Skeletal muscle satellite cell (primary cell): ENCODE data around the gene RXFP4. TPM values are rescaled to one million over a fixed set of nuclear protein-coding genes. Genes with fewer than 3 reads are reported as not detected.
A peak's percentile ranks its signal among the peaks of the same experiment; 100 is the strongest.
"Not testable (repeated sequence)": the region's sequence is repeated elsewhere in the genome, so short reads cannot be mapped to it uniquely, and the experiment has no call there.

ENCODE experiments used
- H3K27me3 ChIP-seq: 2 replicates; pipeline ENCODE4 v1.7.0; 2013; ENCODE audit warnings: low read length; ENCODE audit not compliant: control insufficient read depth, insufficient read depth
- H3K36me3 ChIP-seq: 2 replicates; pipeline ENCODE4 v1.7.0; 2013; ENCODE audit warnings: mild to moderate bottlenecking, control low read depth, low read length; ENCODE audit not compliant: insufficient read depth
- H3K4me1 ChIP-seq: 2 replicates; pipeline ENCODE4 v1.7.0; 2013; ENCODE audit warnings: low read length; ENCODE audit not compliant: control insufficient read depth, insufficient read depth
- H3K4me2 ChIP-seq: 2 replicates; pipeline ENCODE4 v1.7.0; 2013; ENCODE audit warnings: mild to moderate bottlenecking, low read length
- H3K4me3 ChIP-seq: 2 replicates; pipeline ENCODE4 v1.7.0; 2013; ENCODE audit warnings: low read length
- H3K9ac ChIP-seq: 2 replicates; pipeline ENCODE4 v1.7.0; 2013; ENCODE audit warnings: mild to moderate bottlenecking, low read depth, low read length, moderate library complexity
- H3K9me3 ChIP-seq: replicated peaks from 2 replicates; pipeline ENCODE4 v1.7.0; 2013; ENCODE audit warnings: mild to moderate bottlenecking, control low read depth, low read length
- total RNA-seq: library from RNA; depleted of rRNA; stranded (reverse); fragments of >200 nt; gene quantifications from 2 replicates; pipeline ENCODE4 v1.2.3, GENCODE V29; 2012; rRNA removed

Gene RXFP4, protein sequence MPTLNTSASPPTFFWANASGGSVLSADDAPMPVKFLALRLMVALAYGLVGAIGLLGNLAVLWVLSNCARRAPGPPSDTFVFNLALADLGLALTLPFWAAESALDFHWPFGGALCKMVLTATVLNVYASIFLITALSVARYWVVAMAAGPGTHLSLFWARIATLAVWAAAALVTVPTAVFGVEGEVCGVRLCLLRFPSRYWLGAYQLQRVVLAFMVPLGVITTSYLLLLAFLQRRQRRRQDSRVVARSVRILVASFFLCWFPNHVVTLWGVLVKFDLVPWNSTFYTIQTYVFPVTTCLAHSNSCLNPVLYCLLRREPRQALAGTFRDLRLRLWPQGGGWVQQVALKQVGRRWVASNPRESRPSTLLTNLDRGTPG
- total RNA-seq: 0.44 TPM in 1 of 2 replicates, not detected in the other

DNA sequence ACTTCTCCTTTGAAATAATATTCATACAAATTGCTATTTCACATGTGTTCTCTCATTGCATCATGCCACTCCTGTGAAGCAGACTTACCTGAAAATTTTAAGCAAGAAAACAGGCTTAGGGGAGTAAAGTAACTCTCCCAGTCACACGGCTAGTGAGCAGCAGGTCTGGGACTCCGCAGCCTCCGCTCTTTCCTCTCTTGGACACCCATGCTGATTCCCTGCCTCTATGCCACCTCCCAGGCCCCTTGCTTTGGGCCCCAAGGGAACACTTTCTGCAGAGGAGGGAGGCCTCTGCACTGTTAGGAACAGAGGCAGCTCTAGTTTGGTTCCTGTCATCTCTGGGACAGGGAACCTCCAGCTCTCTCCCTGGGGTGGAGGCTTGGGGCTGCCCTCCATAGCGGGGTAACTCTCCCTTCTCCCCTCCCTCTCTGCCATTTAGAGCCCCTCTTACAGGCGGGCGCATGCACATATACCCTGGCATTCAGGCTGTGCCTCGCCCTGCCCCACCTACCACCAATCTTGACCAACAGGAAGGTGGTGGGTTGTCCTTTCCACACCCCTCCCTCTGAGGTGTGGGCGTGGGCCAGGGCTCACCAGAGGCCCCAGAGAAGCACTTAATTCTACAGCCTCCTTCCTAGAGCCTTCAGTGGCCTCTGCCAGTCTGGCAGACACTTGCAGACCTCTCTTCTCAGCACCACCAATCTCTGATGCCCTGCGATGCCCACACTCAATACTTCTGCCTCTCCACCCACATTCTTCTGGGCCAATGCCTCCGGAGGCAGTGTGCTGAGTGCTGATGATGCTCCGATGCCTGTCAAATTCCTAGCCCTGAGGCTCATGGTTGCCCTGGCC lies at the start of gene RXFP4:
Gene RXFP4 (plus strand): TSS at position 646 of the 852 bp plus-strand sequence. CDS start 72 bp downstream, at position 718.
- Histone ChIP-seq H3K4me2 (peak within 1 kb of the TSS; percentile 19), H3K27me3 (no peaks in the 10 kb centered on the region), H3K4me1 (peaks cover 23% of the 10 kb centered on the region), H3K9me3 (no peaks in the 10 kb centered on the region), H3K9ac (no peak within 1 kb of the TSS), H3K36me3 (peaks cover 8% of the 10 kb centered on the region), H3K4me3 (no peak within 1 kb of the TSS)

DNA sequence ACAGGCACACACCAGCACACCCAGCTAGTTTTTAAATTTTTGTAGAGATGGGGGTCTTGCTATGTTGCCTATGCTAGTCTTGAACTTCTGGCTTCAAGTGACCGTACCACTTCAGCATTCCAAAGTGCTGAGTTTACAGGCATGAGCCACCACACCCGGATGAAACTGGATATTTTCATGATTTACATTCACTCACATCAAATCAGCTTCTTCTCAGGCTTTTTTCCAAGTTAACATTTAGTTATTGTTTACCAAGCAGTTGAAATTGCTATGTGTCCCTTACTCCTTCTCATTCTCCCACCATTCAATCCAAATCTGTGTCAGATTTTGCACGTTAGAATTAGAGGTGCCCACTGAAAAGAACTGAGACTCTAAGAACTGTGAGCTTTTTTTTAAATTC lies 48.6 kb upstream of the RXFP4 start:
- Histone ChIP-seq H3K4me3 (peak overlapping the region; percentile 56), H3K9ac (peak overlapping the region; percentile 84), H3K36me3 (peaks cover 13% of the 10 kb centered on the region), H3K4me2 (peak overlapping the region; percentile 80), H3K9me3 (no peaks in the 10 kb centered on the region), H3K27me3 (no peaks in the 10 kb centered on the region), H3K4me1 (peaks cover 43% of the 10 kb centered on the region)

DNA sequence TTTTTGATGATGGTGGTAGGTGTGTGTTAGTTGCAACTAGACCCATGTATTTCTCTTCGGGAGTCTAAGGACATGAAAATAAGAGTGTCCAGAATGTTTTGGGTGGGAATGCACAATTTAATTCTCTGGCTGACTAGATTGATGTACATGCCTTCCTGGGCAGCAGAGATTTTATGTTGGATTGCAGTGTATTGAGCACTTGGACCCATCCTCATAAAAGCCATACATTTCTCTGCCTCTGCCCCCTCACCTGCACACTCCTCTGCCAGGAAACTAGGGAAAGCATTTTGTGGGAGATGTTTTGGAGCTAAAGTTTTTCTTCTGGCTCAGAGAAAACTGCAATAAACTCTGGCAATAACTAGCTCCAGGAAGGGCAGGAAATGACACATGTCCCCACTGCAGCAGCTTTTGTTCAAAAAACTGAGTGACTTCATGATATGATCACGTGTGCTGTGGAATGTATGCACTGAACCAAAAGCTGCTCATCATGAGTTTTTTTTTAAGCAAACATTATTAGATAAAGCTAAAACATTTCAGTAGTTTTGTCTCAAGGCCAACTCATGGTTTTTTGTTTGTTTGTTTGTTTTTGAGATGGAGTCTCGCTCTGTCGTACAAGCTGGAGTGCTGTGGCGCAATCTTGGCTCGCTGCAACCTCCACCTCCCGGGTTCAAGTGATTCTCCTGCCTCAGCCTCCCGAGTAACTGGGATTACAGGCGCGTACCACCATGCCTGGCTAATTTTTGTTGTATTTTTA lies 47.9 kb upstream of the RXFP4 start:
- H3K36me3 ChIP-seq: peaks cover 19% of the 10 kb centered on the region
- H3K4me1 ChIP-seq: peaks cover 36% of the 10 kb centered on the region
- no peaks in the 10 kb centered on the region for H3K9me3 ChIP-seq
- H3K4me2 ChIP-seq: peak overlapping the region; percentile 80
- H3K27me3 ChIP-seq: no peaks in the 10 kb centered on the region
- H3K9ac ChIP-seq: peak overlapping the region; percentile 84
- peak overlapping the region; percentile 56 for H3K4me3 ChIP-seq

DNA sequence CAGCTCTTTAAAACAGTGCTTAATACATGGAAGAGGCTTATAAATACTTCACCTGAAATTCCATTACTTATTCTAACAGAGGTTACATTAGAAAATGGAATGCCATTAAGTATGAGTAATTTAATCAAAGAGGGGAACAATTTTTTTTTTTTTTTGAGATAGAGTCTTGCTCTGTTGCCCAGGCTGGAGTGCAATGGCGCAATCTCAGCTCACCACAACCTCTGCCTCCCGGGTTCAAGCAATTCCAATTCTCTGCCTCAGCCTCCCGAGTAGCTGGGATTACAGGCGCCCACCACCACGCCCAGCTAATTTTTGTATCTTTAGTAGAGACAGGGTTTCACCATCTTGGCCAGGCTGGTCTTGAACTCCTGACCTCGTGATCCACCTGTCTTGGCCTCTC lies 45.8 kb upstream of the RXFP4 start:
- Histone ChIP-seq H3K4me1 (peaks cover 20% of the 10 kb centered on the region), H3K36me3 (peaks cover 39% of the 10 kb centered on the region)
- H3K4me2 ChIP-seq, H3K9me3 ChIP-seq, H3K4me3 ChIP-seq, H3K9ac ChIP-seq, H3K27me3 ChIP-seq: not testable (repeated sequence)

DNA sequence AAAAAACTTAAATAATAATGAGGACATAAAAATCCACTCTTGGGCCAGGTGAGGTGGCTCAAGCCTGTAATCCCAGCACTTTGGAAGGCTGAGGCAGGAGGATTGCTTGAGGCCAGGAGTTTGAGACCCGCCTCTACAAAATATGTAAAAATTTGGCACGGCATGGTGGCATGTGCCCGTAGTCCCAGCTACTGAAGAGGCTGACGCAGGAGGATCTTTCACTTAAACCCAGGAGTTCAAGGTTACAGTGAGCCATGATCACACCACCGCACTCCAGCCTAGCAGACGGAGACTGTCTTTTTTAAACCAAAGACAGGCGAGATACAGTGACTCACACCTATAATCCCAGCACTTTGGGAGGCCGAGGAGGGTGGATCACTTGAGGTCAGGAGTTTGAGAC lies 45.0 kb upstream of the RXFP4 start:
- not testable (repeated sequence) for H3K4me2 ChIP-seq, H3K9me3 ChIP-seq, H3K27me3 ChIP-seq, H3K9ac ChIP-seq, H3K4me3 ChIP-seq
- Histone ChIP-seq H3K4me1 (peaks cover 20% of the 10 kb centered on the region), H3K36me3 (peaks cover 48% of the 10 kb centered on the region)

DNA sequence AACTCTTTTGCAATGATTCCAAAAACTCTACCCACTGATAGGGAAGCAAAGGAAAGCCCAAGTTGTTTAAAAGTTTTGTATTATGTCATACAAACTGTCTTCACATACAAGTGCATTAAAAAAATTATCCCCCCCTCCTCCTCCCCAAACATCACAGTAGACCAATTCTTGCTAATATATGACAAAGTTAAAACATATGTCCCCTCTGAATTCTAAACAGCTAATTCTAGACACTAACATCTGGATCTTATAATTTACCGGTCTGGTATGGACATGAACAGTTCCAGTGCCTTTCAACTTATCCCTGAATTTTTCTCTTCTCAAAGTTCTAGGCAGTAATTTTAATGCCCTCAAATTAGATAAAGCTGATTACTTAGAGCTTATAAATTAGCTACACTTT lies 43.7 kb upstream of the RXFP4 start:
- Histone ChIP-seq H3K36me3 (peaks cover 51% of the 10 kb centered on the region), H3K9ac (no peak overlapping the region), H3K27me3 (no peaks in the 10 kb centered on the region), H3K4me3 (no peak overlapping the region), H3K9me3 (no peaks in the 10 kb centered on the region), H3K4me1 (peaks cover 15% of the 10 kb centered on the region), H3K4me2 (no peak overlapping the region)

DNA sequence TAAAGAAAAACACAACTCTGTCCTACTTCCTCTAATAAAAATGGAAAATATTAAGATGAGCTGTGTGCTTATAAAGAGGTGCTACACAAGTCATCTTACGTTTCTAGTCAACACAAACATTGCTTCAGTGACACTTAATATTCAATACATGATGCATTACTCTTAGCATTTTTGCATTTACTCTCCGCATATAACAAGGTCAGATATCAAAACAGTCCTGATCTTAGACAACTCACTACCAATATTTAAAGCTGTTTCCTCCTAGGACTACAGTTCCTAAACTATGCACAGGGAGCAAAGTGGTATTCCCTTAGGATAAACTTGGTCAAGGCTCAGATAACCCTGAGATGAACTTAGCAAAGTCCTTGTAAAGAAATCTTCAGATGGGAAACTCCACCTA lies 42.5 kb upstream of the RXFP4 start:
- Histone ChIP-seq H3K27me3 (no peaks in the 10 kb centered on the region), H3K4me1 (peaks cover 4% of the 10 kb centered on the region), H3K9ac (no peak overlapping the region), H3K4me2 (no peak overlapping the region), H3K36me3 (peaks cover 56% of the 10 kb centered on the region), H3K9me3 (no peaks in the 10 kb centered on the region), H3K4me3 (no peak overlapping the region)

DNA sequence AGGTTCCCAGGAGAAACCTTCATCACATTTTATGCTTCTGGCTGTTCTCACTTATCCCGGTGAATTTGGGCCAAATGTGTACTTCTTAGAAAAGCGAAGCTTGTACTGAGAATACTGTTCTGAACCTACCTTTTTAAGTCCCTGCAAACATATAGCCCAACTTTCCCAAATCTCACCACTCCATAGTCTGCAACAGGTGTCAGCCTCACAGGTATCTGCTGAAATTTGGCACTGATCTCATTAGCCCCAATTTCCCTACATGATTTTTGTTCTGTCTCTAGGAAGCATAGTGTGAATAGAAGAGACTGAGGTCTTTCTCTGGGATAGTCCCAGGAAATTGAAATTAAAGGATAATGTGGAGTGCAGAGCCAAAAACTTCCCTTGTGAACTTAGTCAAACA lies 41.8 kb upstream of the RXFP4 start:
- Histone ChIP-seq H3K4me3 (no peak overlapping the region), H3K36me3 (peaks cover 64% of the 10 kb centered on the region), H3K27me3 (no peaks in the 10 kb centered on the region), H3K9me3 (no peaks in the 10 kb centered on the region), H3K9ac (no peak overlapping the region), H3K4me2 (no peak overlapping the region), H3K4me1 (no peaks in the 10 kb centered on the region)

DNA sequence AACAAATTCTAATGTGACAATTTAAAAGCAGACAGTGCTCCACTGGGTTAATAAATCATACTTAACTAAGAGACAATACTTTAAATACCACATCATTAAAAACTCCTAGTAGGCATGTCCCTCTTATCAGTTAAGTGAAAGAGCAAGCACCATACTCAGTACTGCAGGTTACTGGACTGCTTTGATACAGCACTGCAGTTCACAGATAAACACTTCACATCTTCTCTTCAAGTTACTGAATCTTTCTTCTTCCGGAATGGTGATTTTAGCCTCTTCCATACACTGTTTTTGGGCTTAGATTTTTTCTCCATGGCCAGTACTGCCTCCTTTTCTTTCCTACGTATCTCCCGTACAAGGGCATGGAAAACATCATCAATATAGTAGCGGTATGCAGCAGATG lies 41.3 kb upstream of the RXFP4 start:
- Histone ChIP-seq H3K4me1 (no peaks in the 10 kb centered on the region), H3K9ac (no peak overlapping the region), H3K9me3 (no peaks in the 10 kb centered on the region), H3K27me3 (no peaks in the 10 kb centered on the region), H3K4me3 (no peak overlapping the region), H3K4me2 (no peak overlapping the region), H3K36me3 (peaks cover 69% of the 10 kb centered on the region)

DNA sequence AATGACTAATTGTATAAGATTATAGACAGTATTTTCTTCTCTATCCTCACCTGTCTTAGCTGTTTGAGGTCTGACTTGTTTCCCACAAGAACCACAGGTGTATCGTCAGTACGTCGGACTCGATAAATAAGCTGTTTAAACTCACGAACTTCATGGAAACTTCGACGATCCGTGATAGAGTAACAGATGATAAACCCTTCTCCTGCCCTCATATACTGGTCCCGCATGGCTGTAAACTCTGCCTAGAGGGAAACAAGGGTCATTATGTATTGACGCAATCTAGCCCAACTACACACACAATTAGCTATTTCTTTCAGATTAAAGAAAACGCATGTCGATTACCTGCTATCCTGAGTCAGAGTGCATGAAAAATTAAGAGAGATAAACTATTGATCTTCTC lies 37.2 kb upstream of the RXFP4 start:
- Histone ChIP-seq H3K27me3 (no peaks in the 10 kb centered on the region), H3K9ac (no peak overlapping the region), H3K4me1 (no peaks in the 10 kb centered on the region), H3K4me2 (no peak overlapping the region), H3K36me3 (peaks cover 67% of the 10 kb centered on the region), H3K9me3 (no peaks in the 10 kb centered on the region), H3K4me3 (no peak overlapping the region)

DNA sequence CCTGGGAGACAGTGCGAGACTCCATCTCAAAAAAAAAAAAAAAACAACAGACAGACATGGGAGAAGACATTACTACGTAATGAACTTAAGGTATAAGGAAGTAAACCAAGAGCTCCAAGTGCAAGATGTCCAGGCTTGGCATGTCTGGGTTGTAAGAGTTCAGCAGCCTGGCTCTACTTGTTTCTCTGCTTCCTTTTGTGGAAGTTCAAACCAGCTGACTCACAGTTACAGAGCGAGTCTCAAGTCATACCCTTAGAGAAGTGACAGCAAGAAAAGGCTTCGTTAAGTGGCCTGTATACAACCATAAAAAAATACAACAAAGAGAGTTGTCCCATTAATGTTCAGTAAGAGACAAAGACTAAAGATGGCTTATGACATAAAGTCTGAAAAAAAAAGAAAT lies 31.5 kb upstream of the RXFP4 start:
- H3K4me2 ChIP-seq: peak overlapping the region; percentile 90
- no peaks in the 10 kb centered on the region for H3K27me3 ChIP-seq
- H3K4me3 ChIP-seq: peak overlapping the region; percentile 83
- peak overlapping the region; percentile 89 for H3K9ac ChIP-seq
- H3K36me3 ChIP-seq: peaks cover 65% of the 10 kb centered on the region
- no peaks in the 10 kb centered on the region for H3K9me3 ChIP-seq
- H3K4me1 ChIP-seq: peaks cover 16% of the 10 kb centered on the region
